ELF-1 (cell line): Measurements from ENCODE around the gene PML.
"Not testable (repeated sequence)": the region's sequence is repeated elsewhere in the genome, so short reads cannot be mapped to it uniquely, and the experiment has no call there.

Experiments
- DNase-seq: peaks from one replicate; pipeline ENCODE4 v3.0.0-alpha.2; 2016; ENCODE audit warnings: low read depth, low spot score

PML gene

DNA sequence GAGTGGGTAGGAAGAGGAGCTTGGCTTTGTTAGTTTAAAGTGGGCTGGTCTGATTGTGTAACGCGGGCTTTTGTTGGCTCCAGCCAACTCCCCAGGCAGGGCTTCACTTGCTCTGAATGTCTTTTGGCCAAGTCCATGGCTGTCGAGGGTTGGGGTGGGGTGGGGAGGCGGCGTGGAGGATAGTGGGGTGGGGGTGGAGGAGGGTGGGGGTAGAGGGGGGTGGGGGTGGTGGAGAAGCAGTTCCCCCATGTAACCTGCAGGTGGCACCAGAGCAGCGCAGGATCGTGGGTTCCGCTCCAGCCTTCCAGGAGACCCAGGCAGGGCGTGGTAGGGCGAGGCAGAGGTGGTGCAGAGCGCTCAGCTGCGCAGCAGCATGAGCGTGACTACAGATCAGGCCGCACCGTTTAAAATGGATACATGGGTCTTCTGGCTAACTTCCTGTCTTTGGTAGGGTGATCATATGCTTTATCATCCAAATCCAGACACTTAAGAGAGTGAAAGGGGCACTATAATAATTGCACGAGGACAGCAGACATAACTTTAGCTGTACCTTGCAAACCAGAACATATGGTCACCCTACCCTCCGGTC, 59.5 kb downstream of the PML start:
- DNase-seq: peak; percentile 67

DNA sequence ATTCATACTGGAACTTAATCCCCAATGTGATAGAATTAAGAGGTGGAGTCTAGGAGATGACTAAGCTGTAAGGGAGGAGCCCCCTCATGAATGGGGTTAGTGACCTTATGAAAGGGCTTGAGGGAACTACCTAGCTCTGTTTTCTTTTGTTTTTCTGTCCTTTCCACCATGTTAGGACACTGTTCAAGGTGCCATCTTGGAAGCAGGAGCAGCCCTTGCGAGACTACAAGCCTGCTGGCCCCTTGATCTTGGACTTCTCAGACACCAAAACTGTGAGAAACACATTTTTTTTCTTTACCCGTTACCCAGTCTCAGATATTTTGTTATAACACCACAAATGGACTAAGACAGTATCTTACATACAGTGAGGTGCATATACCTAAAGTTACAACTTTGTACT, 61.3 kb downstream of the PML start:
- DNase-seq: no peak

DNA sequence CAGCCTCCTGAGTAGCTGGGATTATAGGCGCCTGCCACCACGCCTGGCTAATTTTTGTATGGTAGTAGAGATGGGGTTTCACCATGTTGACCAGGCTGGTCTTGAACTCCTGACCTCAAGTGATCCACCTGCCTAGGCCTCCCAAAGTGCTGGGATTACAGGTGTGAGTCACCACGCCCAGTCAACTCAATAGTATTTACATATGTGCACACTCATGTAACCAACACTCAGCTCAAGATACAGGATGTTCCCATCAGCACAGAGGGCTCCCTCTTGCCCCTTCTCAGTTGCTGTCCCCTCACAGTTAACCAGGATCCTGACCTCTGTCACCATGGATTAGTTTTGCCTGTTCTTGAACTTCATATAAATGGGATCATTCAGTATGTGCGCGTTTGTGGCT, 61.8 kb downstream of the PML start:
- DNase-seq: not testable (repeated sequence)

DNA sequence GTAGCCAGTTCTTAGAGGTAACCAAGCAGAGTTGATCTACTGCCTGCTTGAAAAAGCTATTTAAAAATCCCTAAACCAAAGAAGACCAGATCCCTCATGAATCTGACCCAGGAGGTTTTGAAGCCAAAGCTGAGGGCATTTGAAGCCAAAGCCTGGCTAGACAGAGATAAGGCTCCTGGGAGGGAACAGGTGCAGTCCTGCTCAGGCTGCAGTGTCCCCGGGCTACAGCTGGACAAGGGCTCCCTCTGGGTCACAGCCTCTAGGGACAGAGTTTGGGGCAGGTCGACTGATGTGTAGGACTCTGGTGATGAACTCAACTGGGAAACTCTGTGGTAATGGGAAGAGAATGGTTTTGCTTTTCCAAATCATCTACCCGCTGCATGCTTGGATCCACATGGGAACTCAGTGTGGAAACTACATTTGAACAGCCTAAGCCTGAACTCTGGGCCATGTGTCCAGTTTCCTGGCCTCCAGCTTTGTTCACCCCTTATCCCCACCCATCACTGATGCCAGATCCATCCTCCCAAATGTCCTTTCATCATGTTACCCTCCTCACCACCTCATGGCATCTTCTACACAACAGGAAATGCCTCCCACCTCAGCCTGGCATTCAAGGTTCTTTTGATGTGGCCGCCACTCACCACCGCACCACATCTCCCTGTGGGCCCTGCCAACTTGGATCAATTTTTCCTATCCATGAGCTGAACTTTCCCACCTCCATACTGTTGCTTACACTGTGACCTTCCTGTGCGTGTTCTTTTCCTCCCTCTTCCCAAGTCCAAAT, 64.7 kb downstream of the PML start:
- DNase-seq: not testable (repeated sequence)

DNA sequence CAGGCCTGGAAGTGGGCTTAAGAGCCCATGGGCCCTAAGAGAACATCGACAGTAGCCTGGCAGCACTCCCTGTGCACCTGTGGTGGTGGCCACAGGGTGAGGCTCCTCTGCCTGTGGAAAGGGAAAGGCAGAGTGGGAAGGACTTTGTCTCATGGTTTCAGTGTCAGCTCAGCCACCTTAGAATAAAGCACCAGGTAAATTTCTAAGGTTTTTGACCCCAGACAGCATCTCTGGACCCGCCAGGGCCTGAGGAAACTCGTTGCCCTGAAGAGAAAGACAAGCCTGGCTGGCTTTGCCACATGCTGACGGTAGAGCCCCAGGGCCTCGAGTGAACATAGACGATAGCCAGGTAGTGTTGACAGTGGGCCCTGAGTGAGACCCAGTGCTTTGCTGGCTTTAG, 65.7 kb downstream of the PML start:
- peak; percentile 28 for DNase-seq

DNA sequence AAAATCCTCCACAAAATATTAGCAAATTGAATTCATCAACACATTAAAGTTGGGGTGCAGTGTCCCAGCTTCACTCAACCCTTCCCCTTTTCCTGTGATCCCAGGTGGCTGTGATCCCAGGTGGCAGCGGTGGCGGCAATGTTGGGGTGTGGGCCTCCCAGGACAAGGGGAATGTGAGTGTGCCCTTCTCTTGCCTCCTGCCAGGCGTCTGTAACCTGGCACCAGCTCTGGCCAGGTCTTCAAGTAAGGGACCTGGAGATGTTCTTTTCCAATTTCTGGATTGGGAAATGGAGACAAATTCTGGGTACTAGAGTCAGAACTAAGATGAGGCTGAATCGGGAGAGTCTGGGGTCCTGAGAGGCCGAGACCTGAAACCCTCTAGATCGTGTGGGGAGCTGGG, 67.7 kb downstream of the PML start:
- DNase-seq: no peak

DNA sequence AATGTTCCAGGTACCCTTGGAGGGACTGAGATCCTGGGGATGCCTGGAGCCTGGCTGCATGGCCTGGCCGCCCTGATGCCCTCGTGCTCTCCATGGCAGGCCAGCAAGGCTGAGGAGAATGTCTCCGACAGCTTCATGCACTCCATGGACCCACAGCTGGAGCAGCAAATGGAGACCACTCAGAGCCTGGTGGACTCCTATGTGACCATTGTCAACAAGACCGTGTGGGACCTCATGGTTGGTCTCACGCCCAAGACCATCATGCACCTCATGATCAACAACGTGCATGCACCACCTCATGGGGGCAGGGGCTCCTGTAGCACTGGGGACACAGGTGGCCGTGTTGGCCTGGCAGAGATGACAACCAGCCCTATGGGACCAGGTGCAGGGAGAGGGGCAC, 68.2 kb downstream of the PML start:
- DNase-seq: no peak

DNA sequence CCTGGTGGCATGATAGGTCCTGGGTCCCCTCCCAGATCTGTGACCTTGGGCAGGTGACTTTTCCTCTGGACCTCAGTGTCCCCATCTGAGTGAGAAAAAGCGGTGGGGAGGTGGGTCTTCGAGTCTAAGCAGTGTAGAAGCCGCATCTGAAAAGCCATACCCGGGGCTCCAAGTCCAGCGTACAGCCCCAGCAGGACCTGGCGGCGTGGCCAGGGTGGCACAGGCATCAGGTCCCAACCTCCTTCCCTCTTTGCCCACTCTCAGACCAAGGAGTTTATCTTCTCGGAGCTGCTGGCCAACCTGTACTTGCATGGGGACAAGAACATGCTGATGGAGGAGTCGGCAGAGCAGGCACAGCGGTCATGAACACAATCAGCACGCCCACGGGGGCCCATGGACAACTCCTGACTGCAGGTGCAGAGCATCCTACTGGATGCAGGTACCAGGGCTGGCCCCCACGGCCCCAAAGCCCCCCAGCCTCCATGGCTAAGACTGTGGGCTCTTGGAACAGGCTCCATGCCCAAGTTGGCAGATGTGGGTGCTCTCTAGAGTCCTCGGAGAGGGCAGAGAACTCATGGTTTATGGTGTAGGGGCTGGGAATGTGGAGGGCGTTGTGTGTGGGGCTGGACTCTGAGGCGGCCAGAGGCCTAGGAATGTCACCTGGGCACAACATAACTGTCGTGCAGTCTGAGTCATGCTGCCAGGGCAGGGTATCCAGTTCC, 69.1 kb downstream of the PML start:
- not testable (repeated sequence) for DNase-seq

DNA sequence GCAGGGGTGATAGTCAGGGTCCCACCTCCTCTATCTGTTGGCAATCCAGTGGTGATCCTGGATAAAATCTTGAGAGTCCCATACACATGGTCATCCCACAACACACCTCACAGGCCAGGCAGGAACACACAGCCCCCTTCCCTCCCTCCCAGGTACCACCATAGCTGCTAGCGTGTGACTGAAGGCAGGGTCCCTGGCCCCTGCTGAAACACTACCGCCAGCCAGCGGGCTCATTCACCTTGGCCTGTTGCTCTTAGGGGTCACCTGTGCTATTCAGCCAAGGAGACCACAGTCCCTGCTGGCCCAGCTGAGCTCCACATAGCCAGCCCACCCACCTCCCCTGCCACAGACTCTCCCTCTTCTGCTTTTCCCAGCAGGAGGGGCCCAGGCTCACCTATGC, 69.7 kb downstream of the PML start:
- not testable (repeated sequence) for DNase-seq

DNA sequence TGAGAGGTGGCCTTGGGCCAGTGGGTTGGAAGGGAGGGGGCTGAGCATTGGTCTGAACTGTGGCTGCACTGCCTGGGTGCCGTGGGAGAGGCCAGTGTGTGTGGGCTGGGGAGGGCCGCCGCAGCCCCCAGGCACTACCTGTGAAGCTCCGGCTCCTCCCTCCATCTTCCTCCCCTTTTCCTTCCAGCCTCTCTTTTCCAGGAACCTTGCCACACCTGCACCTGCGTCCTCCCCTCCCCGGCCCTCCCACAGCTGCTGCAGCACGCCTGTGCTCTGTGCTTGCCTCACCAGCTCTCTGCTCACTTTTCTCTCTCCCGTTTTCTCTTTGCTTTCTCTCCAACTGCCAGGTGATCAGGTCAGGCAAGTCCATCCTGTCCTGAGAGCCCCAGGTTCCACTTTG, 70.3 kb downstream of the PML start:
- not testable (repeated sequence) for DNase-seq

DNA sequence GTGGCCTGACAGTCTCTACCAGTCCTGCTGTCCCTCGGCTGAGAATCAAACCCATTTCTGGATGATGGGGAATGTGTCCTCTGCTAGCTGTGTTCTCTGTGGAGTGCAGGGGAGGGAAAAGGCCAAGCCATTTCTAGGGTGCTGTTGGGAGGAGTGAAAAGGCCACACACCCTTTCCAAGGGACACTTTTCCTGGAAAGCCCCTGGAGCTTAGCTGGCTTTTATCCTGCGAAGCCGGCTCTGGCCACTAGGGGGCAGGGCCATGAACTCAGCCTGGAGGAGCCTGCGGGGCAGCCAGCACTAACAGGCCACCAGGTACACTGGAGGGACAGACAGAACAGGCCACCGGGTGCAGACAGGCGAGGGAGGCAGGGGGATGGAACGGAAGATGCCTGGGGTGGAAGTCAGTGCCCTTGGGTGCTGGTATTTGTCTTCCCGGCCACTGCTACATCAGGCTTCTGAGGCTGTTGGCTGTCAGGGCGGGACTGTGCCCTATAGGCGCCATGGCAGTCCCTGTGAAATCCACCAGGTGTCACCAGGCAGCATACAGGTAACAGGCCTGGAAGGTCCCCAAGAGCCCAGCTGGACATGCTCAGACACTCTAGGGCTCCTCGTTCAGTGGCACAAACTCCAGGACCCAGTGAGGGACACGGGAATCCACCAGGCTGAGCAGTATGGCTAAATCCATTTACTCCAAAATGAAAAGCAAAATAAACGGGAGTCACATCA, 71.3 kb downstream of the PML start:
- not testable (repeated sequence) for DNase-seq

DNA sequence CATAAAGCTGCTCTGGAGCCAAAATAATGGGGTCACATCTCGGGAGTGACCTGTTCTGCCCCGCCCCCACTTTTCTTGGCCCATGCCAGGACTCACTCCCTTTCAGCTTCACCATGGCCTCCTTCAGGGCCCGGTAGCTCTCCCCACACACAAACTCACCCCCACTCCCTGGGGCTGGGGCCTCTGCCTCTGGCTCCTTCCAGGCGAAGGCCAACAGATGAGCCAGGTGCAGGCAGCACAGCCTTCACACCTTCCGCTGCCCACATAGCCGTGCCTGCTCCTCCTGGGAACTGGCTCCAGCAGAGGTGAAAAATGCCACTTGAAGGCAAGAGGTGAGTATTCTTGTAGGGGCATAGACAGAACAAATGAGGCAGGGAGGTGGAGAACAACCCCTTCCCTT, 77.1 kb downstream of the PML start:
- not testable (repeated sequence) for DNase-seq

DNA sequence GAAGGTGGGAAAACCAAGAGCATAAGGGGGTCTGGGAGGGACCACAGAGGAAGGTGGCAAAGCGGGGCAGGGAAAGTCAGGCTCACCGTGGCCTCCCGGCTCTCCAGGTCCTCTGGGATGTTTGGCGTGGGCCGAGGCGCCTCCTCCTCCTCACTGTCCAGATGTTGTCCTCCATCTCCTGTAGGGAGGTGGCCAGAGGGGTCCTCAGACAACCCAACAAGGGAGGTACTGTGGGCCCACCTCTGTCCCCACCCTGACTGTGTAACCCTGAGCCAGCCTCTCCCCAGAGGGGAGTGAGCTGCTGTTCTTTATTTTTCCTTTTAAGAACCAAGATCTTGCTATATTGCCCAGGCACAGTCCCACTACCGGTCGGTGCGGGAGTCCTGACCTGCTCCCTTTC, 77.6 kb downstream of the PML start:
- DNase-seq: not testable (repeated sequence)

DNA sequence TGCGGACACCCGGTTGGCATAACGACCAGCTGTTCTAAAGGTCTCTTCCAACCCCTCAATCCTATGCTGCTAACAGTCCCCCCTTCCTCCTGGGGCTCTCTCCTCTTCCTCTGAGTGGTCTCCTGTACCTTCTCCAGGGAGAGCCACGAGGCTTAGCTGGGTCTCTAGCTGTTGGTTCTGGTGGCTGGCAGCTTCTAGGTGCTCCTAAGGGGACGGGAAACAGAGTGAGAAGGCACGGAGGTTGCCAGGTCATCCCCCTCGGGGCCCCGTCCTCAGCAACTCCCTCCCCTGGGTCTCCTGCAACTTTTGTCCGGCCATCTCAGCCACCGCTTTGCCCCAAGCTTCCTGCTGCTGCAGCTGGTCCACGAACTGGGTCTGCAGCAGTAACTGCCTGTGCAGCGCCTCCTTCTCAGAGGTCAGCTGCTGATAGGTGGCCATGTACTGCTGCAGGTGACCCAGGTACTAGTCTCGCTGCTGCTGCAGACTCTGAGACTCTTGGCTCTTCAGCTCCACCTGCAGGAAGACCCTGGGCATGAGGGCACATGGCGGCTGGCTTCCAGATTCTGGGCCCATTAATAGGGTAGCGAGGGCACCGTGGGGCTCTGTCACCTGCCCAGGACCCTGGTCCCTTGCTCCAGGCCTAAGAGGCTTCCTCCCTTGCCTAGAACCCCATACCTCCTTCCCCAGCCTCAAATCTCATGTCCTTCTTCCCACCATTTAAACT, 78.3 kb downstream of the PML start:
- not testable (repeated sequence) for DNase-seq

DNA sequence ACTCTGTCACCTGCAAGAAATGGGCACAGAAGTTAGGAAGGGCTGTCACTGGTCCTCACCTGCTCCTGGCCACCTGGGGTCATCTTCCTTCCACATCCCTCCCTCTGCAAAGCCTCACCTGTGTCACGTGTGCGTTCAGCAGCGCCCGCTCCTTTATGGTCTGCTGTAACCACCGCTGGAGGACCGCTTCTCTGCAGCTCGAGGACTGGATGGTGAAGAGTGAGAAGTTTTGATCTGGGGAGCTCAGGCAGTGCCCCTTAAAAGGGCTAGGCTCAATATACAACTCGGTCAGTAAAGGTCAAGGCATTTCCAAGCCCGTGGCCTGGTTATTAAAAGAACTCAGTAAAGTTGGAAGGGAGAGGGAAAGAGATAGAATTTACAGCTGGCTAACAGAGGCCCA, 81.3 kb downstream of the PML start:
- not testable (repeated sequence) for DNase-seq

DNA sequence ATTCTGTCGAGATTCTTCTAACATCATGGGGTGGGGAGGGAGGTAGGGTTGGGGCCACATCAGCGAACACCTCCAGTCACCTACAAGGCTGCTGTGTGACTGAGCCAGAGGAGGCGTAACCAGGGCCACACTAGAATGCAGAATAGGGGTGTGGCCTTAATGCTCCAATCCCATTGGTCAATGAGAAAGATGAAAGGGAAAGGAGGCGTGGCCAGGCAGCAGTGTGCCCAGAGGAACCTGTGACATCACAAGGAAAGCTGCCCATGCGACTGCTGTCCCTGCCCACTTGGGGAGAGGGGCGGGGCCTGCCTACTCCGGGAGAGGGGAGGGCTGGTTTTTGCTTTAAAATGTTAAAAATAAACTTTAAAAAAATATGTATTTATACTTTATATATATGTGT, 87.9 kb downstream of the PML start, which contains the start of gene GOLGA6A:
Gene GOLGA6A, minus strand, starts transcription at position 101 of the 400 bp plus-strand sequence. Its CDS starts 41 bp downstream, at position 60.
- DNase-seq: not testable (repeated sequence)

DNA sequence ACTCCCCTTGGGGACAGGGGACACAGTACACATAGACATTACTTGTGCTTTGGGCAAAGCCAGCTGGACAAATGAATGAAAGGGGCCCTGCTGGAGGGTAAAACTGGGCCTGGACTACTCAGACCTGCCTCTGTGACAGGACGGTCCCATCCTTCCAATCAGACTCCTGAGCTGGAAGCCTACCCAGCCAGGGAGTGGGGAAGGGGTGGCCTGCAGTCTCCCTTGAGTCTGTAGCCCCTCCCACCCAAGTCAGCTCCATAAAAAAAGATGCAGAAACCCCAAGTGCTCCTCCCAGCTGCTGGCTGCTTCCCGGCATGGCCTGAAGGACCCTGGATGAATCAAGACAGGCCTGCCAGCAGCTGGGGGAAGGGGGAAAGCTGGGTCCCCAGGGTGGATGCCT, 100.1 kb downstream of the PML start:
- DNase-seq: not testable (repeated sequence)

DNA sequence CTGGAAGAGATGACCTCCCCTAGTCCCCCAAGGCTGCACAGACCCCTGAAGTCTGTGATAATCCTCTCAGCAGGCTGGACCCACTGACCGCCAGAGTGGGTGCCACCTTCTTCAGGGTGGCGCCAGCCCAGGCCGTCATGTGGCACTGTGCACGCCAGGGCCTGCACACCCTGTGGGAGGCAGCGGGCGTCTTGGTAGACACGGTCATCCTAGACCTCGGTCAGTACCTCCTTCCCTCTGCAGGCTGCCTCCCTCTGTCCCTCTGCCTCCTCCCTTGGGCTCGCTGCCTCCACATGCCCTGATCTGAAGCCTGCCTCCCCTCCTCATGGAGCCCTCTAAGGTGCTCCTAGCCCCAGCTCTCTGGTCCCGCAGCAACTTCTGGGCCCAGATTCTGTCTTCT, 101.1 kb downstream of the PML start:
- not testable (repeated sequence) for DNase-seq

DNA sequence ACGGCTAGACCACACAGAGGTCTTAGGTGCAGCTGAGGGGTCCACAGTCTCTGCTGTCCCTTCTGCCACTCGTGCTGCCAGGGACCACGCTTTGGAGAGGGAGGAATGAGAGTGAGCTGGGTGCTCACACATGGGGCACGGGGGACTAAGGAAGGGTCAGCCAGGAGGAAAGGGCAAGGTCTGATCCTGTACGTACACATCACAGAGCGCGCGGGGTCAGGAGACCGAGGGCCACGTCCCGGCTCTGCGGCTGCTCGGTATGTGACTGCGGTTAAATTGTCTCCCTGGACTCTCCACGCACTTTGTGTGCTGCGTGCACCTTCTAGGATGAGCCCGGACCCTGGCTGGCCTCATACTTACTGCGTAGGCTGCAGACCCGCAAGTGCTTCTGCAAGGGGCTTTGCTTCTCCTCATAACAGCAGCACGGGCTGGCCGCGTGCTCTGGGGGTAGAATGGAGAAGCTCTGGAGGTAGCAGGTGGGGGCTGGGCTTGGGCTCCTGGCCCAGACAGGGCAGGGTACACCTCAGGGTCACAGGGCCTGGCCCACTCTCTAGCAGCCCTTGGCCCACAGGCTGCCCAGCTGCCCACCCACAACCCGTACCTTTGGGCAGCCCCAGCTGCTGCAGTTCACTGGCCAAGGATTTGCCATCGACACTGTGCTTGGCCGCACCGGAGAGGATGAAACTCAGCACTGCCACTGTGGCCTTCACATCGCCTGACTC, 102.4 kb downstream of the PML start:
- DNase-seq: not testable (repeated sequence)
